Suprapubic skin (tissue), 4 donors: Measurements from ENCODE around the gene MLXIPL. TPM values are rescaled to one million over a fixed set of nuclear protein-coding genes. Genes with fewer than 3 reads are reported as not detected.
A peak's percentile ranks its signal among the peaks of the same experiment; 100 is the strongest.

Experiments used
- DNase-seq, 2 donors: peaks; one replicate each; pipeline ENCODE4 v3.0.0-alpha.2; 2019; ENCODE audit warnings: low spot score in 2 of 2
- H3K27ac ChIP-seq: fragments of 200-600 bp; sonication (generic); one replicate; pipeline ENCODE4 v1.5.1; 2019
- H3K27me3 ChIP-seq: fragments of 200-600 bp; sonication (generic); one replicate; pipeline ENCODE4 v1.5.1; 2019
- H3K36me3 ChIP-seq: fragments of 200-600 bp; sonication (generic); one replicate; pipeline ENCODE4 v1.5.1; 2019
- H3K4me1 ChIP-seq: fragments of 200-600 bp; sonication (generic); one replicate; pipeline ENCODE4 v1.5.1; 2019
- H3K4me3 ChIP-seq: fragments of 200-600 bp; sonication (generic); one replicate; pipeline ENCODE4 v1.5.1; 2019; ENCODE audit warnings: mild to moderate bottlenecking
- H3K9me3 ChIP-seq: fragments of 200-600 bp; sonication (generic); one replicate; pipeline ENCODE4 v1.5.1; 2019
- EP300 ChIP-seq: sonication (generic); formaldehyde crosslinking; IDR thresholded peaks from one replicate; pipeline ENCODE4 v1.6.1; 2017; ENCODE audit warnings: antibody characterized with exemption
- POLR2A ChIP-seq, 2 donors: fragments of 450-650 bp; IDR thresholded peaks; one replicate each; pipeline ENCODE4 v1.6.1; 2017; ENCODE audit warnings: antibody characterized with exemption in 2 of 2, mild to moderate bottlenecking in 2 of 2, moderate library complexity in 2 of 2
- POLR2AphosphoS5 ChIP-seq, 3 donors: sonication (generic); formaldehyde crosslinking; IDR thresholded peaks; one replicate each; pipeline ENCODE4 v1.6.1; 2017; ENCODE audit warnings: antibody characterized with exemption in 3 of 3
- WGBS: methylation state at CpG from one replicate; pipeline ENCODE4 v1.1.5; 2018; 5-methylcytosine and 5-hydroxymethylcytosine counted together
- total RNA-seq, 4 donors: library from RNA; depleted of rRNA; stranded (reverse); fragments of >200 nt; gene quantifications; one replicate each; pipeline ENCODE4 v1.1.0, GENCODE V29; 2016
- TF ChIP-seq, protein P1 (sequence below), 2 donors: fragments of 200-600 bp in 1 of 2; fragments of 450-650 bp in 1 of 2; sonication (generic) in 1 of 2; IDR thresholded peaks; one replicate each; pipeline ENCODE4 v1.5.1; 2016 to 2019; ENCODE audit warnings: antibody characterized with exemption in 2 of 2, mild to moderate bottlenecking in 1 of 2, moderate library complexity in 1 of 2

Gene MLXIPL
- total RNA-seq, 4 donors from 2014 or later: 1.9 to 9.3 (median 2.7) TPM

DNA sequence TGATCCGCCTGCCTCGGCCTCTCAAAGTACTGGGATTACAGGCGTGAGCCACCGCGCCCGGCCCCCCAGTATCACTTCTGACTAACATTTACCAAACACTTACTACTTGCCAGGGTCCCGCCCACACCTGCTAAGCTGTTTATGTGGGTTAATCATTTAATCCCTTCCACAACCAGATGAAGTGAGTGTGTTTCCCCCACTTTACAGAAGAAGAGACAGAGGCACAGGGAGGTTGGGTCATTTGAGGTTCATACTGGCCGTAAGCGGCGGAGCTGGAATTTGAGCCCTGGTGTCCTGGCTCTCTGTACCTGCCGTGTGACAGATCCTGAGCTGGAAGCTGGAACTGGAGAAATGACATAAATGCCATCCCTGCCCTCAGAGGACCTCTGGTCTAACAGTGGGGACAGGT, 28.2 kb upstream of the MLXIPL start:
- Histone ChIP-seq H3K4me1 (peaks cover 9% of the 10 kb centered on the region), H3K36me3 (no peaks in the 10 kb centered on the region), H3K27me3 (peaks cover 47% of the 10 kb centered on the region), H3K4me3 (no peak overlapping the region), H3K27ac (no peak overlapping the region), H3K9me3 (no peaks in the 10 kb centered on the region)
- WGBS: 77% methylated on average over 11 of the region's 11 CpGs
- no peak for TF ChIP-seq POLR2A (IDR thresholded peaks at IDR 0.05)
- TF ChIP-seq EP300: no peak
- no peak for TF ChIP-seq POLR2AphosphoS5 (IDR thresholded peaks at IDR 0.05)
- TF ChIP-seq, protein P1, sequence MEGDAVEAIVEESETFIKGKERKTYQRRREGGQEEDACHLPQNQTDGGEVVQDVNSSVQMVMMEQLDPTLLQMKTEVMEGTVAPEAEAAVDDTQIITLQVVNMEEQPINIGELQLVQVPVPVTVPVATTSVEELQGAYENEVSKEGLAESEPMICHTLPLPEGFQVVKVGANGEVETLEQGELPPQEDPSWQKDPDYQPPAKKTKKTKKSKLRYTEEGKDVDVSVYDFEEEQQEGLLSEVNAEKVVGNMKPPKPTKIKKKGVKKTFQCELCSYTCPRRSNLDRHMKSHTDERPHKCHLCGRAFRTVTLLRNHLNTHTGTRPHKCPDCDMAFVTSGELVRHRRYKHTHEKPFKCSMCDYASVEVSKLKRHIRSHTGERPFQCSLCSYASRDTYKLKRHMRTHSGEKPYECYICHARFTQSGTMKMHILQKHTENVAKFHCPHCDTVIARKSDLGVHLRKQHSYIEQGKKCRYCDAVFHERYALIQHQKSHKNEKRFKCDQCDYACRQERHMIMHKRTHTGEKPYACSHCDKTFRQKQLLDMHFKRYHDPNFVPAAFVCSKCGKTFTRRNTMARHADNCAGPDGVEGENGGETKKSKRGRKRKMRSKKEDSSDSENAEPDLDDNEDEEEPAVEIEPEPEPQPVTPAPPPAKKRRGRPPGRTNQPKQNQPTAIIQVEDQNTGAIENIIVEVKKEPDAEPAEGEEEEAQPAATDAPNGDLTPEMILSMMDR (IDR thresholded peaks at IDR 0.05): no peak
- no peak for DNase-seq

DNA sequence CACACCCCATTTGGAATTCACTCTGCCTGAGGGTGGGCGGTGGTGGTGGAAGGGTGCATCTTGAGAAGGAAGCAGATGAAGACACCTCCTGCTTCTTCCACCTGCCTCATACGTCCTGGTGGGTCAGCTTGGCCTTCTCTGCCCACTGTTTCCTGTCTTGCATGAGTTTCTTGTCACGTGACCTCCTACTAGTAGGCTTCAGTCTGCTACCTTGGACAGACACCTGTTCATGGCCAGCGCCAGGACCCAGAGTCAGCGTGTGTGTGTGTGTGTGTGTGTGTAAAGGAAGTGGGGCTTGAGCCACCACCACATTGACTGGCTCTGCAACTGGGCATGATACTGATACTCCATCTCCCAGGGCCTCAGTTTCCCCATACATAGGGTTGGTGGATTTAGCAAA, 26.2 kb upstream of the MLXIPL start:
- Histone ChIP-seq H3K4me3 (no peak overlapping the region), H3K27me3 (peaks cover 67% of the 10 kb centered on the region), H3K9me3 (no peaks in the 10 kb centered on the region), H3K4me1 (peaks cover 12% of the 10 kb centered on the region), H3K36me3 (no peaks in the 10 kb centered on the region), H3K27ac (no peak overlapping the region)
- no peak for DNase-seq
- 82% methylated on average over 5 of the region's 5 CpGs for WGBS
- TF ChIP-seq EP300 (no peak), POLR2A (IDR thresholded peaks at IDR 0.05) (no peak)
- TF ChIP-seq, protein P1 (IDR thresholded peaks at IDR 0.05): no peak

DNA sequence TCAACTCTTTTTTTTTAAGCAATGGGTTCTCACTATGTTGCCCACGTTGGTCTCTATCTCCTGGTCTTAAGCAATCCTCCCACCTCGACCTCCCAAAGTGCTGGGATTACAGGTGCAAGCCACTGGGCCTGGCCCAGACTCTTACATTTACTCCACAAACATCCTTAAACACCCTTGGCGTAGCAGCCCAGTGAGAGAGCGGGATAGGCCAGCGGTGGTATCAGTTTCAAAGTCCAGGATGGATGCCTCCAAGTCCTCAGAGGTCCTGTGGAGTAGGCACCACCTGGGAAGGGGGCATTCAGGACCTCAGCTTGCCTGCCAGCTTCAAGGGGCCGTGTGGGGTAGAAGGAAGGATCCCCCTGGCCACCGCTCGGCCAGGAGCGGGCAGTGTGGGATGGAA, 25.3 kb upstream of the MLXIPL start:
- H3K9me3 ChIP-seq: no peaks in the 10 kb centered on the region
- peaks cover 73% of the 10 kb centered on the region for H3K27me3 ChIP-seq
- H3K36me3 ChIP-seq: no peaks in the 10 kb centered on the region
- DNase-seq: no peak
- no peak overlapping the region for H3K4me3 ChIP-seq
- H3K4me1 ChIP-seq: peaks cover 12% of the 10 kb centered on the region
- H3K27ac ChIP-seq: no peak overlapping the region
- TF ChIP-seq, protein P1 (IDR thresholded peaks at IDR 0.05): no peak
- TF ChIP-seq POLR2A (IDR thresholded peaks at IDR 0.05) (no peak), POLR2AphosphoS5 (IDR thresholded peaks at IDR 0.05) (no peak), EP300 (no peak)
- 49% methylated on average over 5 of the region's 9 CpGs for WGBS

DNA sequence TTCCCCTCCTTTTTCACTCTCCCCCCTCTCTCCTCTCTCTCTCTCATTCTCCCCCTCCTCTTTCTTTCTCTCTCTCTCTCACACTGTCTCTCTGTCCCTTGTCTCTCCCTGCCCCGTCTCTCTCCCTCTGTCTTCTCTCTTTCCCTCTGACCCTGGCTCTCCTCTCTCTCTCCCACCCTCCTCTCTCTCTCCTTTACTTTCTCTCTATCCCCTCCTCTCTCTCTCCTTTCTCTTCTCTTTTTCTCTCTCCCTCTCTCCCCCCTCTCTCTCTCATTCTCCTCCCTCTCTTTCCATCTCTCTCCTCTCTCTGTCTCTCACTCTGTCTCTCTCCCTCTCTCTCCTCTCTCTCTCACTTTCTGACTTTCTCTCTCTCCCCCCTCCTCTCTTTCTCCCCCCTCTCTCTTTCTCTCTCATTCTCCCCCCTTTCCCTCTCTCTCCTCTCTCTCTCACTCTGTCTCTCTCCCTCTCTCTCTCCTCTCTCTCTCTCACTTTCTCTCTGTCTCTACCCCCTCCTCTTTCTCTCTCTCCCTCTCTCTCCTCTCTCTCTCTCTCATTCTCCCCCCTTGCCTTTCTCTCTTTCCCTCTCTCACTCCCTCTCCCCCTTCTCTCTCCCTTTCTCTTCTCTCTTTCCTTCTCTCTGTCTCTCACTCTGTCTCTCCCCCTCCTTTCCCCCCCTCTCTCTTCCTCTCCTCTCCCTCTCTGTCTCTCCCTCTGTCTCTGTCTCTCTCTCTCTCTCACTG, 24.4 kb upstream of the MLXIPL start:
- no peak overlapping the region for H3K27ac ChIP-seq
- no peak overlapping the region for H3K4me3 ChIP-seq
- peaks cover 77% of the 10 kb centered on the region for H3K27me3 ChIP-seq
- no peak for DNase-seq
- no peaks in the 10 kb centered on the region for H3K36me3 ChIP-seq
- H3K4me1 ChIP-seq: peaks cover 12% of the 10 kb centered on the region
- no peak for TF ChIP-seq EP300
- TF ChIP-seq, protein P1 (IDR thresholded peaks at IDR 0.05): no peak
- no peaks in the 10 kb centered on the region for H3K9me3 ChIP-seq
- 47% methylated on average over 1 of the region's 1 CpG for WGBS

DNA sequence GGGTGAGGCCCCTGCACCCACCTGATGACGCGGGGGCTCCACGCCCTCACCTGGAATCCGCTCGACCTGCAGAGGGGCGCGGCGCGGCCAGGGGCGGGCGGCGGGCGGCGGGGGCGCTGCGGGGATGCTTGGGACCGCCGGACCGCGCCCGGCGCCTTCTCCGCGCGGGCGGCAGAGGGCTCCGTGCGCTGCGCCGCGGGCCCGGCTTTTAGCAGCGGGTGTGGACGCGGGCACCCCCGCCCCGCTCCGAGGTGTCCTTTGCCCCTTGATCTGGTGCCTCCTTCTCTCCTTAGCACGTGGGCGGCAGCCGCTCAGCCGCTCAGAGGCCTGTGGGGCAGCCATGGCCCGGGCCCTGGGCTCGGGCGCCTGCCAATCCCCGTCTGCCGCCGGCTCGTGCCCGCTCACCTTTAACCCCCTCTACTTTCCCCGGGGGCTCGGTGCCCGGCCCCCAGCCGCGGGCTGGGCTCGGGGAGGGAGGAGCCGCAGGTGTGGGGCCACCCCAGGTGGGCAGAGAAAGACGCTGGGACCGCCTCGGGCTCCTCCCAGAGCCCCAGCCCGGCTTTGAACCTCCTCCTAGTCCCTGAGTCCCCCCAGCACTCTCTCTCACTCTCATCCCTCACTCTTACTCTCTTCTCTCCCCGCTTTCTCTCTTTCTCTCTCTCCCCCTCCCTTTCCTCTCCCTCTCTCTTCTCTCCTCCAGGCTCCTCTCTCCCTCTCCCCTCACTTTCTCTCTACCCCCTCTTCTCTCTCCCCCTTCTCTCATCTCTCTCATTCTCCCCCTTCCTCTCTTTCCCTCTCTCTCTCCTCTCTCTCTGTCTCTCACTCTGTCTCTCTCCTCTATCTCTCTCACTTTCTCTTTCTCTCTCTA, 23.6 kb upstream of the MLXIPL start:
- Histone ChIP-seq H3K36me3 (no peaks in the 10 kb centered on the region), H3K4me3 (peak overlapping the region; percentile 53), H3K4me1 (peaks cover 12% of the 10 kb centered on the region), H3K27me3 (peaks cover 75% of the 10 kb centered on the region), H3K27ac (no peak overlapping the region), H3K9me3 (no peaks in the 10 kb centered on the region)
- 4% methylated on average over 24 of the region's 62 CpGs for WGBS
- no peak for TF ChIP-seq EP300
- TF ChIP-seq, protein P1 (IDR thresholded peaks at IDR 0.05): peak in 1 of 2 donors; percentile 10
- DNase-seq: no peak
